Progenitor cell of endocrine pancreas (in vitro differentiated cells): ENCODE results near the gene STK35. TPM values are rescaled to one million over a fixed set of nuclear protein-coding genes. Genes with fewer than 3 reads are reported as not detected.

ENCODE experiments used
- DNase-seq: peaks from one replicate; pipeline ENCODE4 v3.0.0; 2021; ENCODE audit warnings: low spot score; ENCODE audit not compliant: unreplicated experiment
- H3K27ac Mint-ChIP-seq: 2 replicates; pipeline ENCODE4 v1.8.0; 2021; ENCODE audit warnings: mild to moderate bottlenecking, moderate library complexity, mixed read lengths
- H3K27me3 Mint-ChIP-seq: 2 replicates; pipeline ENCODE4 v1.8.0; 2021; ENCODE audit warnings: mixed read lengths
- H3K36me3 Mint-ChIP-seq: 2 replicates; pipeline ENCODE4 v1.8.0; 2022; ENCODE audit warnings: mixed read lengths; ENCODE audit not compliant: insufficient read depth
- H3K4me1 Mint-ChIP-seq: 2 replicates; pipeline ENCODE4 v1.8.0; 2021; ENCODE audit warnings: low read depth, mixed read lengths
- H3K4me3 Mint-ChIP-seq: 2 replicates; pipeline ENCODE4 v1.8.0; 2021; ENCODE audit warnings: low read depth, mild to moderate bottlenecking, moderate library complexity, mixed read lengths
- H3K9me3 Mint-ChIP-seq: 2 replicates; pipeline ENCODE4 v1.8.0; 2021; ENCODE audit warnings: low read depth, mixed read lengths
- CTCF ChIP-seq: fragments of 200-600 bp; sonication (generic); IDR thresholded peaks from one replicate; pipeline ENCODE4 v1.5.0; 2021; ENCODE audit warnings: antibody characterized with exemption, mild to moderate bottlenecking; ENCODE audit not compliant: unreplicated experiment
- total RNA-seq: library from RNA; stranded (reverse); gene quantifications from 2 replicates; pipeline ENCODE4 v1.2.1, GENCODE V29; 2021

Gene STK35
- total RNA-seq, 1 donor from 2014 or later, result 41.9 TPM

GRCh38 chr20:2197166-2197565 lies 95.5 kb downstream of the STK35 start:
- H3K27me3 Mint-ChIP-seq, result peaks cover 30% of the 10 kb centered on the region
- no peak for TF ChIP-seq CTCF
- no peaks in the 10 kb centered on the region for H3K9me3 Mint-ChIP-seq
- H3K27ac Mint-ChIP-seq, result no peak overlapping the region
- H3K4me3 Mint-ChIP-seq, result no peak overlapping the region
- DNase-seq, result no peak
- no peaks in the 10 kb centered on the region for H3K36me3 Mint-ChIP-seq
- peaks cover 2% of the 10 kb centered on the region for H3K4me1 Mint-ChIP-seq

Other genes starting within 250 kb of the STK35 start
- 15.2 and 16.2 TPM in 2 replicates for gene SIRPA, start 206.4 kb upstream of the STK35 start, total RNA-seq
- not detected in 2 replicates for gene PDYN, start 107.8 kb upstream of the STK35 start, total RNA-seq
- gene TGM3, start 194.2 kb downstream of the STK35 start, total RNA-seq, result 0.22 and 0.44 TPM in 2 replicates